HG03108 (cell line): ENCODE measurements around the gene GPSM1.

ENCODE experiments used
- ATAC-seq: cut with Tn5 transposase; IDR thresholded peaks from one replicate; pipeline ENCODE4 v1.9.1; 2021; ENCODE audit warnings: moderate library complexity; ENCODE audit not compliant: unreplicated experiment

GPSM1 gene

GRCh38 chr9:136331030-136331429 is 3.7 kb downstream of the GPSM1 start:
- no peak for ATAC-seq

GRCh38 chr9:136331556-136332481 is 4.5 kb downstream of the GPSM1 start:
- ATAC-seq = no peak

- no peak for ATAC-seq
These were observed 5.2 kb downstream of the GPSM1 start for GRCh38 chr9:136332482-136332983.

- no peak for ATAC-seq
These were observed 5.7 kb downstream of the GPSM1 start for GRCh38 chr9:136333045-136333444.

- ATAC-seq = no peak
These were observed 6.1 kb downstream of the GPSM1 start for GRCh38 chr9:136333486-136333885.

GRCh38 chr9:136334541-136334940 is 7.2 kb downstream of the GPSM1 start:
- ATAC-seq = no peak

GRCh38 chr9:136335296-136336155 is 8.2 kb downstream of the GPSM1 start:
- ATAC-seq = no peak

- no peak for ATAC-seq
These were observed 9.0 kb downstream of the GPSM1 start for GRCh38 chr9:136336156-136336870.

- ATAC-seq = no peak
These were observed 9.5 kb downstream of the GPSM1 start for GRCh38 chr9:136336881-136337280.

GRCh38 chr9:136337416-136338395 is 10.4 kb downstream of the GPSM1 start:
- no peak for ATAC-seq

- ATAC-seq = no peak
These were observed 11.2 kb downstream of the GPSM1 start for GRCh38 chr9:136338511-136338910.

- ATAC-seq = no peak
These were observed 12.0 kb downstream of the GPSM1 start for GRCh38 chr9:136339173-136339957.

- ATAC-seq = no peak
These were observed 12.6 kb downstream of the GPSM1 start for GRCh38 chr9:136339958-136340310.

GRCh38 chr9:136340356-136341041 is 13.2 kb downstream of the GPSM1 start:
- ATAC-seq = no peak

GRCh38 chr9:136341042-136341655 is 13.8 kb downstream of the GPSM1 start:
- ATAC-seq = no peak

- ATAC-seq = no peak
These were observed 14.4 kb downstream of the GPSM1 start for GRCh38 chr9:136341769-136342168.

GRCh38 chr9:136342181-136343120 is 15.1 kb downstream of the GPSM1 start:
- ATAC-seq = no peak
